RCC 7860 (cell line): ENCODE measurements around the gene ENOX1.

Experiments
- DNase-seq: peaks from one replicate; pipeline ENCODE4 v3.0.0-alpha.2; 2015; ENCODE audit warnings: low spot score
- FAIRE-seq: peaks from 2 replicates; lab custom pipeline; 2012; peaks lifted over from hg19 to GRCh38; lab: Jason Lieb, UNC

ENOX1 gene

DNA sequence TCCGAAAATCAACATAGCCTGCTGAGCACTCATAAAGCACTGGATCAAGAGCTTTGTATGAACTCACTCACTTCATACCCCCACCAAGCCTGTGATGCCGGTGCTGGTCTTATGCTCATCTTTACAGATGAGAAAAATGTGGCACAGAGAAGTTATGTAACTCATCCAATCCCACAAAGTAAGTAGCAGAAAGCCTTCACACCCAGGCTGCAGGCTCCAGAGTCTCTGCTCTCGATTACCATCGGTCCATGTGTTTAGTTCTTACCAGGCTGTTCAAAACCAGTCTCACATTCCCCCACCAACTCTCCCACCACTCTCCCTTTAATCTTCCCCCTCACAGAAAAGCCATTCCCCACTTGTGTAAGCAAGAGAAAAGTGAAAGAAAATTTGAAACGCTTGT lies 487.4 kb downstream of the ENOX1 start:
- FAIRE-seq = no peak
- no peak for DNase-seq

DNA sequence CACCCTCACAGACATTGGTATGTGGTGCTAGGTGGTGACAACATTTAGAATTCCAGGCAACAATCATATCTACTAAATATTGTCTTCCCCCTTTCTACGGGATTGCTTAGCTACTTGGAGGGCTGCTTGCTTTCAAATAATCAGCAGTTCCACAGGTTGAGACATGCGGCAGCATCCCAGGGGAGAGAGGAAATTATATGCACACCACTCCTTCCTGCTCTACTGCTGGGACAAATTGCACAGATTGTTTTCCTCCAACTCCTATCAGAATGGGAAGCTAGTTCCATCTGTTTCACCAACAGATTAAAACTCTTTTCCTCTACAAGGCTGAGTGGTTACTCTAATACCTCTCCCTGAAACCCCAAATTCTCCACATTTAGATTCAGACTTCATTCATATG lies 488.0 kb downstream of the ENOX1 start:
- FAIRE-seq (no peak), DNase-seq (no peak)

- FAIRE-seq (no peak), DNase-seq (no peak)
Measured at GRCh38 chr13:43297967-43298678, 488.6 kb downstream of the ENOX1 start.

DNA sequence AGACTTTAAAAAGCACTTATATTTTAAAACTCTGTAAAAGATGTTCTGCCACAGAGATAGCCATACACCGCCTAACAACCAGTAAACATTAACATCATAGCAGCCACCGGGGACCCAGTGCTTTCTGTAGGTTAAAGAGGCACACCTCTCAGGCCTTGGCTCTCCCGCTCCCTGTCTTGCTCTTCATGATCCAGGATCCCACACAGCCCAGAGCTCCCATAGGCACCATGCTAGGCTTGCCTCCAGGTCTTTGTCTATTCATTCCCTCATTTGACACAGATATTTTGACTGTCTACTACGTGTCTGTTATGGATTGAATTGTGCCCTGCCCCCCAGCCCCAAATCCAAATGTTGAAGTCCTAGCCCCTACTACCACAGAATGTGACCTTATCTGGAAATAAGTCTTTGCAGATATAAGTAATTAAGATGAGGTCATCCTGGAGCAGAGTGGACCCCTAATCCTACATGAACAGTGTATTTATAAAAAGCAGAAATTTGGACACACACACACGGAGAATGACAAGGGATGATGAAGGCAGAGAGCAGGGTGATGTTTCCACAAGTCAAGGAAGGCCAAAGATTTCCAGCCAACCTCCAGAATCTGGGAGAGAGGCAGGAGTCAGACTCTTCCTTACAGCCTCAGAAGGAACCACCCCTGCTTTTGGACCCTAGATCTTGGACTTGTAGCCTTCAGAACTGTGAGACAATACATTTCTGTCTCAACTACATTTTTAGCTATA lies 490.8 kb downstream of the ENOX1 start:
- DNase-seq = no peak
- FAIRE-seq = no peak

GRCh38 chr13:43295321-43295720 lies 491.5 kb downstream of the ENOX1 start:
- FAIRE-seq (no peak), DNase-seq (no peak)

DNA sequence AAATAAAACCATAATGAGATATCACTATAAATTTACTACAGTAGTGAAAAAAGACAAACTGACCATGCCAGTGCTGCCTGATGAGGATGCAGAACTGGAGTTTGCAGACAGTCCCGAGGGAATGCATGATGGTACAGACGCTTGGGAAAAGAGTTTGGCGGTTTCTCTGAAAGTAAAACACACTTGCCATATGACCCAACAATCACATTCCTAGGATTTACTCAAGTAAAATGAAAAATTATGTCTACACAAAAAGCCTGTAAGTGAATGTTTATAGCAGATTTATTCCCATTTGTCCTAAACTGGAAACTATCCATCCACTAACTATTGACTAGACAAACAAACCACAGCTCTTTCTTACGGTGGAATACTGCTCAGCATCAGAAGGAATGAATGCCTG lies 492.4 kb downstream of the ENOX1 start:
- DNase-seq = no peak

DNA sequence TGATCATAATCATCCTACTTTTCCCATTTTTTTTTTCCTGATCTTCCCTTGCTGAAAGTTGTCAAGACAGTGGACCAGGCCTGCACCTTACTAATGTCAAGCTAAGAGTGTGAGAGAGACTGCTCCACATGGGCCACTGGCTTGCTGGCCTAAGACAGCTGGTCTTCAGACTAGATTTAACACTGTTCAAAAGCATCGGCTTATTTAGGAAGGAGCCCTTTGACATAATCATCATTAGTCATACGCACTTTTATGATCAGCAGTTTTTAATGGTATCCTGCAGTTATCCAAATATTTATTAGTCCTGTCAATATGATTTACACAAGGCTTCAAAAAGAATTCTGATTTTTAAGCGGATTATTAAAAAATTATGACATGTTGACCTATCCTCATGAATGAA lies 492.8 kb downstream of the ENOX1 start:
- FAIRE-seq (no peak), DNase-seq (no peak)

More for the DNA sequence above, 492.4 kb downstream of the ENOX1 start:
- no peak for FAIRE-seq

GRCh38 chr13:43293561-43293960 lies 493.2 kb downstream of the ENOX1 start:
- DNase-seq (no peak), FAIRE-seq (no peak)

GRCh38 chr13:43293008-43293407 lies 493.8 kb downstream of the ENOX1 start:
- no peak for FAIRE-seq
- DNase-seq = peak; percentile 26

DNA sequence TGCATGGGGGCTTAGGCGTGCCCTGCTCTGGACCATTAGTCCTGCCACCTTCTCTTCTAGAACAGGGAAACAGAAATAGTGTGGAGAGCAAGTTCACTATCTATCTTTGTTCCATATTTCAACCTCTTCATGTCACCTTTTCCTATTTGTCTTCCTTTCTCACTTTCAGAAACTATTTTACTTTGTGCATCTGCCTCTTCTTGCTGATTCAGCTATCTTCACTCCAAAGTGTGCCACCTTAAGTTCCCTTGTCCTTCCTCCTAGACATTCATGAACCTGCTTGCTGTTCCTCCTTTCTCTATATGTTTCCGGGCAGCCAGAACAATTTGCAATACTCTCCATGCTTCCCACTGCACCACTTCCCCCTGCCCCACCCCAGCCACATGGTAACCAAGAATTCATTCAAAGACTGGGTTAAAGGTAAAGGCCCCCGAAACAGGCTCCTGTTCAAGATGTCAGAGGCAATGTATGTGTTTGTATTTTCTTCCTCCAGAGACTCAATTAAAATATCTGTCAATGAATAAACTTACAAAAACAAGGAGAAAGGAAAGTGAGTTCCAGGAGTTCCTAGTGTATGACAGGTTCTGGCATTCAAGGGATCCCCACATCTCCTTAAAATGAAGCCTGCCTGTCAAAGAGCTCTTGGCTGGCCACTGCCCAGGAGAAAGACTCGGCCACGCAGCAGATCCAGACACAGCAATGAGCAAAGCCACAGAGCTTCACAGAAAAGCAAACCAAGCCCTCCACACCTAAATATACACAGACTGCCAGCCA lies 495.3 kb downstream of the ENOX1 start:
- DNase-seq (no peak), FAIRE-seq (no peak)

GRCh38 chr13:43289470-43290255 lies 497.1 kb downstream of the ENOX1 start:
- no peak for DNase-seq
- no peak for FAIRE-seq

GRCh38 chr13:43286751-43287150 lies 500.0 kb downstream of the ENOX1 start:
- FAIRE-seq (no peak), DNase-seq (no peak)

GRCh38 chr13:43285933-43286597 lies 500.7 kb downstream of the ENOX1 start:
- DNase-seq (peak; percentile 3), FAIRE-seq (no peak)

DNA sequence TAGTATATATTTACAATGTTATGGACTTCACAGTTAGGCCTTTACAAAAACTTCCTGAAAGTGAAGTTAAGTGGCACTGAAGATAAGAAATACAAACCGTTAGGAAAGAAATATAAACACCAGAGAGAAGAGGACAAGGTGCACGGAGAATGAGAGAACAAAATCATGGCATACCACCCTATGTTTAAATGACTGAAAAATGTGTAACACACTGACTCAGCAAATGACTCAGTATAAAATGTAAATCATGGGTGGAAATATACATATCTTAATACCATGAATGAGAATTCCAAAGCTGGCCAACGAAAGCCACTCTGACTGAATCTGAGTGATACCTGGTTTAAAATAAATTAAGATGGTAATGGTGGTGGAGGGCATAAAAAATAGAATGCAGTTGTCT lies 502.6 kb downstream of the ENOX1 start:
- peak; percentile 23 for DNase-seq
- FAIRE-seq = no peak

DNA sequence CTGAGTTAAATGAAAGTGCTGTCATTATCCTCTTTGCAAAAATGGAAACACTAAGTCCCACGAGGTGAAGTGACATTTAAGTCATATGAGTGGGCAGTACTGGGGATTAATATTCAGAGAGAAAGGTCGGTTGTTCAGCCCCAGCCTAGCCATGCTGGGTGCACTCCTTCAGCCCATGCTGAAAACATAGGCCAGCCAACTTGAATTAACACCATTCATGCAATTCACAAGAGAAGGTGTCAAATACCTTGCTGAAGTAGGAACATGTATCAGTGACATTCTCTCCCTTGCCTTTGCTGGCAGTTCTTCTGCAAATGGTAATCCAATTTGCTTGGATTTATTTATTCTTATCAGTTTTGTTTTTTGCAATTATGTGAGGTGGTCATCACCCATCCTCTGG lies 507.1 kb downstream of the ENOX1 start:
- FAIRE-seq (no peak), DNase-seq (no peak)

- FAIRE-seq = no peak
- DNase-seq = no peak
Measured at GRCh38 chr13:43278127-43278526, 508.6 kb downstream of the ENOX1 start.

DNA sequence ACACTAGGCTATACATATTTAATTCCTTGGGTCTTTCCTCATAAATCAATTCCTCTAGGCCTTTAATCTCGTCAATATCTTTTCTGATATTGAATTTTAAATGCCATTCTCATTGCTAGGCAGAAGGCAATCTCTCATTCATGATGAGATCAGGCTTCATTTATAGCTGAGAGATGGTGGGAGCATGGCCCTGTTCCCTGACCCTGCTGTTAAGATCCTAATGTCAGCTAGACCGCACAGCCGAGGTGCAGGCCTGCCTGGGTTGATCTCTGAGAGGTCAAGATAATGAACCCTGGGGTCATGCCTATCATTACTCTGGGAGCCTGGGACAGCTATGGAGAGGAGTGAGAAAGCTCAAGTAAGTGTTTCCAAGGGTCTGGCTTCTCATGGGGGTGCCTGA lies 509.6 kb downstream of the ENOX1 start:
- FAIRE-seq = no peak

GRCh38 chr13:43274881-43275280 lies 511.9 kb downstream of the ENOX1 start:
- FAIRE-seq (no peak), DNase-seq (no peak)

More for the DNA sequence above, 509.6 kb downstream of the ENOX1 start:
- DNase-seq = no peak

- no peak for FAIRE-seq
Measured at GRCh38 chr13:43273362-43273761, 513.4 kb downstream of the ENOX1 start.

GRCh38 chr13:43272851-43273250 lies 513.9 kb downstream of the ENOX1 start:
- no peak for FAIRE-seq
- DNase-seq = no peak

More at GRCh38 chr13:43273362-43273761, 513.4 kb downstream of the ENOX1 start:
- no peak for DNase-seq
